Measurements from ENCODE around the gene SLC44A1.
A peak's percentile ranks its signal among the peaks of the same experiment; 100 is the strongest.

Gene SLC44A1

DNA sequence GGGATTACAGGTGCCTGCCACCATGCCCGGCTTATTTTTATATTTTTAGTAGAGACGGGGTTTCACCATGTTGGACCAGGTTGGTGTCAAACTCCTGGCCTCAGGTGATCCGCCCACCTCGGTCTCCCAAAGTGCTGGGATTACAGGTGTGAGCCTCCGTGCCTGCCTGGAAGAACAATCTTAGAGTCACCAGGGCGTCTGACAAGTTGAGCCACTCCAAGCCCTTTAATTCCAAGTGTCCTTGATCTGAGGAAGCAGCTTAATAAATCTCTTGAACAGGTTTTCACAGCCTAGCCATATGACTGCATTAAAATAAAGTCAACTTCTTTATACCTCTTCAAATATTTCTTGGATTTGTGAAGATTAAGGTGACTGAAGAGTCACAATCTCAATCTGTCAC lies 31.5 kb downstream of the SLC44A1 start:
- DNase-seq, result no peak

DNA sequence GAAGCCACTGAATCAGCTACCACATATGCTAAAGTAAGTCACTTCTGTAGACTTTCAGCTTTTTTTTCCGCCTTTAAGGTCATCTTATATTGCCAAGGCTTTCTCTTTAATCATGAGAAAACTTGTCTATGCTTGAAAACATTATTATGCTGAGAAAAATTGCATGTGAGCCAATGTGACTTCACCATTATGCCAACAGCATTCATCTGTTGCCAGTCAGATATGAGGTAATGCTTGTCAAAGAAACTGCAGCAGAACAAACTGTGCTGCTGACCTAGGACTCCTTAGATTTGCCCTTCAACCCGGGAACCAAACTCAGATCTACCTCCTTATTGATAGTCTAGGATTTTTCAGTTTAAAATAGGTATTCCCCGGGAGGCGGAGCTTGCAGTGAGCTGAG lies 34.3 kb downstream of the SLC44A1 start:
- DNase-seq, result no peak

DNA sequence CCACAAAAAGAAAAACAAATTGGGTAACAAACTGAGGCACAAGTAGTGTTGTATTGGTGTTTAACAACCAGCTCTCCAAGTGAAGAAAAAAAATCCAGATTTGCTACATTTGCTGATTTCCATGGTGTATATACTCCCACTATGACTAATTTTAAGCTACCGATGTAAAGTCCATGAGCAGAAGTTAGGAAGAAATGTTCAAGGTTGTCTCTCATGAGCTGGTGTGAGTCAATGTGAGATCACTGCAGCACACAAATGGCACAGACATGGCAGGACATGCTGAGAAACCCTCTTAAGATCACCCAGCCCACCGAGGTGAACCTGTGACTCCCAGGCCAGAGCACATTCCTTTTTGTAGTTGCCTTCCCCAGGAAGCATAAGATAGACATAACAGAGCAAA lies 36.2 kb downstream of the SLC44A1 start:
- no peak for DNase-seq

DNA sequence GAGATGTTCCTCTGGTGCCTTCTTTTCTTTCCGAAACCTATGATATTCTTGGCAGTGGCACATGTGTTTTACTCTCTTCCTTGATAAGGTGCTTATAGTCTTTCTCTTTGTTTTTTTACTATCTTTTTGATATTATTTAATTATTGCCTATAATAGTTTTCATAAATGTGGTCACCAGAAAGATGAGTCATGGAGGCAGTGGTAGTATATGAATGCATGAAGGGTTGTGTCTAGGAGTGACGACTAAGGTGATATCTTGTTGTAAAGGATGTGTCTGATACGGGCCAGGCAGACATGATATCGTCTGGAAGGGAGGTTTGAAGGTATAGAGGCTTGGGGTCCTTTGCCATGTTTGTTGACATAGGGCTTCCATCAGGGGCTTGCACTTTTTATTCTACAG lies 36.8 kb downstream of the SLC44A1 start:
- no peak for DNase-seq

DNA sequence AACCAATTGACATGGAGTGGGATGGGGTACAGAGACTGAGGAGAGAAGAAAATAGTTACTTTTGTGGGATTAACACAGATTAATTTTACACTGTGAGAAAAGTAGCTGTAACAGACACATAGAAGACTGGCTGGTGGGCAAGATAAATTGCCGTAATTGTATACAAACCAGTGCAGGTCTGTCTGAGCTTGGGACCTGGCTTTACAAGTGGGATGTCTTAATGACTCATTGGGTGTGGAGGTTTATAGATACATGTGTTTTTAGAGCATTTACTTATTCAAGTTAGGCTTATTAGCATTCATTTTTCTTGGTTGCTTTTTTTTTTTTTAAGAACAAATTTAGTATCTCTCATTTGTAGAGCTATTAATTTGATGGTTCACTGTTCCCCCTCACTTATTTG lies 37.5 kb downstream of the SLC44A1 start:
- no peak for DNase-seq

DNA sequence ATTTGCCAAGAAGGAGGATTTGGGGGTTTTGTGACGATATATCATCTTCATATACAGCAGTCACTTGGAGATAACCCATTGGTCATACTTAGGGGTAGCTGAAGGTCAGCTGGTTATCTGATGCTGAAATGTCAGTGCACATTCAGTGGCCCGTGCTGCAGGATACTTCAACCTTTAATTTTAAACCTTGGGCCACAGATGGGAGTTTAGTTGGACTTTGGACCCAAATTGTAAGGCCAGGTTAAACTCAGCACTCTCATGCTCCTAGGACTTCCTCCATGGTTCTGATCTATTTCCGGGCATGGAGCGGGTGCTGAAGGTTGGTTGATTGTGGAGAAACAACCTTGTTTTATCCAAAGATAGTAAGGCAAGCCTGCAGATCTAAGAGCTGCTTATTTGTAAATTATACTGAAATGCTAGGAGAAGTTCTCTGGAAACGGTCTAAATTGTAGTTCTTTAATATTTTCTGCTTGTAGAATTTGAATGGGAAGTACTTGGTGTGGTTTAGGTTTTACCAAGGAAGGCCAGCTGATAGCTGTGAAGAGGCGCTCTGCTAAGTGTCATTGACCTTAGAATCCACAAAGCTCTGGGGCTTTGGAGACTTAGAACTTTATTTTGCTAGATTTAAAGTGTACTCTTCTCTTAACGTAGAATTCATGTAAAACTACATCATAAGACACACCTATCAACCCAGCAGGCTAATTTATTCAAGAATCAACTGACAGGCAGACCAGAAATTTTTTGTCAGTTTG lies 38.6 kb downstream of the SLC44A1 start:
- no peak for DNase-seq

DNA sequence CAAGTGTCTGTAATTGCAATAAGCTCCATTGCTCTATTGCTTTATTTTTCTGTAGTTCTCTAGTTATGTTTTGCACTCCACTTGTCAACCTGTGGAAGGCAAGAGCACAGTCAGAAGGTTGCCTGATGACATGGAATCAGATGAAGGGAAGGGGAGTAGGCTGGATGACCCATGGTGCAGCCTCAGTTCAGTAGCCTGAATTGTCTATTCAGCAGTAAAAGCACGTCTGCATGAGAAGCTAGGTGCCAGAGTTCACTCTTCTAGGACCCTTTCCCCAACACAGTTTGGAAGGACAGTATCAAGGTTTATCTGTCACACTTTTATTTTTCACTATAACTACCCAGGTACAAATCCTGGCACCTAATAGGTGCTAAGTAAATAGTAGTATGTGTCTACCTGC lies 39.3 kb downstream of the SLC44A1 start:
- DNase-seq, result no peak

DNA sequence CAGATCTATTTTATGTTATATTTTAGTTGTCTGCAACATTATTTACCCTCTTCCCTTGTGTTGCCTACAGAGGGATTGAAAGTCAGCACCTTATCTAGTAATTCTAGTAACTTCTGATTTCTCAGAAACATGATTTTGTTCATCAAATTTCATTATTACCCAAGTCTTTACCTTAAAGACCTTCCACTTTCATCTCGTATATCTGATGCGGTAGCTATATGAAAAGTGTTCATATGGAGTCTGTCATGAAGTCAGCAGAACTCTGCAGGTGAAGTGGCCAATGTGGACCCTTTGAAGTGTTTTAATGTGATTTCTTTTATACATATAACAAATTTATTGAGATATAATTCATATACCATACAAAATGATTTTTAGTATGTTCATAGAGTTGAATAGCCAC lies 40.0 kb downstream of the SLC44A1 start:
- no peak for DNase-seq

DNA sequence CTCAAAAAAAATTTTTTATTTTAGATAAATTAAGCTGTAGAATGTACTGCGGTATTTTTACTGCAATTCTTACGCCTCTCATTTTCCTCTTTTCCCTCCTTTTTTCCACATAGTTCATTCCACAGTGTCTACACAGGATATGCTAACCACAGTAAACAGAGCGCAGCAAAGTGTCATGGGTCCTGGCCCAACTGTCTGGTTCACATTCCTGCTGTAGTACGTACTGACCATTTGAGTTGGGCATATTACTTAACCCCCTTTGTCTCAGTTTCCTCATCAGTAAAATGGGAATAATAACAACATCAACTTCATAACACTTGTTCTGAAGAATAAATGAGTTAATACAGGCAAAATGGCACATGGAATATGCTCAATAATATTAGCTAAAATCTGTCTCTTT lies 41.6 kb downstream of the SLC44A1 start:
- DNase-seq, result no peak

DNA sequence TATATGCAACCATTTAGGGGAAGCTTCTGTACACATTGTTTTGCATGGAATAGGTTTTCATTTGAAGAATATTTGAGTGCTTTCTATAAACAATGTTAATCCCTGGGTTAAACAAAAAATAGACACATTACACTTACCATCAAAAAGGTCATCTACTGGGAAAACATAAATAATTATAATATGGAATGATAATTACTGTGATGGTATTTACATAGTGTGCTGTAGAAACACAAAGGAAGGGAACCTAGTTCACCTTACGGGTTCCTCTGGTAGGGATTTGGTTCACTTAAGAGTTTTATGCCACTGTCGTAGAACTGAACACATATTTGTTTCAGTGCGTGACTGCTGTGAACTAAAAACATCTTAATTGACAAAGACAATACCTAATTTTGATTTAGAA lies 44.9 kb downstream of the SLC44A1 start:
- DNase-seq, result no peak

DNA sequence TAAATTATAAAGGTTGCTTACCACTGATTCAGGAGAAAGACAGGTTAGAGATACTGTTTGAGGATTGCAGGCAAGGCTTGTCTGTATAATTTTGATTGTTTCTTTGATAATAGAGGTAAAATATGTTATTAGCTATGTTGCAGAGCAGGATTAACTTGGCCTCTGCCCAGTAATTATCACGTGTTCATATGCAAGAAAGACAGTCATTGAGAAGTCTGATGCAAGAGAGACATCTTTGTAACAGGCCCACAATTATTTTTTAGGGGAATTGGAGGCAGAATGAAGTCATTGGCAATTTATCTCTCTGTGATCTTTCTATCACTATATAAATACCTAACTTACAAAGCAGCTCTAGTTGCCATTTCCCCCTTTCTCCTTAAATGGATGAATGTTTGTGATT lies 46.0 kb downstream of the SLC44A1 start:
- DNase-seq, result no peak

DNA sequence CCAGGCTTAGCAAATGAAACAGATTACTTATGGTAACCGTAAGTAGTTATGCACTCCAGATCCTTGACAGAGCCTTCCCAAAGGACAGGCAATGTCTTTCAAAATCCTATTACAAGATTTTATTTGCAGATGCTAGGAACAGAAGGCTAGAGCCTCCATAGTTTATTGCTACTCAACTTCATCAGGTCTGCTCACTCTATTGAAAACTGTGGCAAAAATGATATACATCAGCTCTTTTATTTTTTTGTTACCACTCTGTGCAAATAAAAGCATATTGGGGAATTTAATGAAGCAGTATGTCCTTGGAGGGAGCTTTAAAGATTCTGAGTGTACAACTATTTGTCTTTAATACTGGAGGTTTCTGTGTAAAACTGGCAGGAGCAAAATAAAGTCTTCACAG lies 46.5 kb downstream of the SLC44A1 start:
- no peak for DNase-seq

DNA sequence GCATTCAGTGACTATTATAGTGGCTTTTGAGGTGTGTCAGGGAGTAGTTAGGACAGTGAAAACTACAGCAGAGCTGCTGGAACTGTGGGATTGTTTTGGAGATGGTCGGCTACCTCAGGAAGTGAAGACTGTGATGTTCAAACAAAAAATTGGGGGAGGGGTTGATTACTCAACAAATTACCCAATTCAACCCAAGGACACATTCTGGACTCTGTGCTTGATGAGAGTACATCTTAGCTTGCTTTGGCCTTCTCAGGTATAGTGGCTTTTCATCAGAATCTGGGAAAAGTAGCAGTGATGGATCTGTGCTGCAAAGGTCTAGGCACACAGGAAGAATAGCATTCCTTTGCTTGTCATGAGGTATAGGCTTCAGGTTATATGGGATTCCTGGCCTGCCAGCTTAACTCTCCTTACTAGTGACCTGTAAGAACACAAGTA lies 47.0 kb downstream of the SLC44A1 start:
- DNase-seq, result no peak

DNA sequence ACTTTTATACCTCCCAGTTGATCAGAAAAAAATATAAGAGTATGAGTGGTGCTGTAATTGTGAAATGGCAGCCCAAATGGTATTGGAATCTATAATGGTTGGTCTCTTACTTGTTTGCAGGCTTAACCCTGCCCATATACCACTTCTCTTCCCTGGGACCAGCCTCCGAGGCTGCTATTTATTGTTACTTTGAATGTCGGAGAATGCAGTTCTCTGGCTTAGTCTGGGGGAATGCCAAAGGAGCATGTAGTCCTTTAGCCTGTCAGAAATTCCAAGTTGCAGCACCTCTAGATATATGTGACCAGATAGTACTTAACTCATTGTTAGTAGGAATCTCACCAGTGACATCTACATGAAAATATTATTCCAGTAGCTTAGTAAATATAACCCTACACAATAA lies 47.5 kb downstream of the SLC44A1 start:
- no peak for DNase-seq

DNA sequence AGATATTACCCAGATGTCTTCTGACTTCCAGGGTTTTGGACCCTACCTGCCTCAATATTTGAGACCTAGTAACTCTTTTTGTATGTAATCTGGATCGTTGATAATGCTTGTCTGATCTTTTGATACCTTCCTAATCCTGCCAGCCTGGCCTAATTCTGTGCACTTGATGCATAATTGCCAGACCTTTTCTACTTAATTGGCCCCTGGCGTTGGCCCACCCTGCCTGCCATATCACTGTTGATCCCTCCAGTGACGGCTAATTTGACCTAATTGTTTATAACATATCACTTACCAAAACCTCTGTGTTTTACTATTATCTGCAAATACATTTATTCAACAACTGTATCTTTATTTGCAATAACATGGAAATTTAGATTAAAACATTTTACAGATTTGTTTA lies 49.0 kb downstream of the SLC44A1 start:
- no peak for DNase-seq

DNA sequence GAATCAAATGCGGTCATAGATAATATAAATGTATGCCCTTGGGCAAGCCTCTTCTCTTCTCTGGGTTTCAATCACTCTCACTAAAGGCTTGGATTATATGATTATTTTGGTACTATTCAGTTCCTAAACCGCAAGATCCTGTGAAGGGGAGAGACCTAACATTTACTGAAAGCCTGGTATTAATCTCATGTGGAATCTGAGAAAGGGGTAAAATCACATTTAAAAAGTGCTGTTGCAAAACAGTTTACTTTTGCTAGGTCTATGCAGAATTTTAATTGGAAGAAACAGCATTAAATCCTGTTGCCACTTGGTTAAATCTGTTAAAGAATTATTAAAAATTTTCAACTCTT lies 50.7 kb downstream of the SLC44A1 start:
- no peak for DNase-seq

DNA sequence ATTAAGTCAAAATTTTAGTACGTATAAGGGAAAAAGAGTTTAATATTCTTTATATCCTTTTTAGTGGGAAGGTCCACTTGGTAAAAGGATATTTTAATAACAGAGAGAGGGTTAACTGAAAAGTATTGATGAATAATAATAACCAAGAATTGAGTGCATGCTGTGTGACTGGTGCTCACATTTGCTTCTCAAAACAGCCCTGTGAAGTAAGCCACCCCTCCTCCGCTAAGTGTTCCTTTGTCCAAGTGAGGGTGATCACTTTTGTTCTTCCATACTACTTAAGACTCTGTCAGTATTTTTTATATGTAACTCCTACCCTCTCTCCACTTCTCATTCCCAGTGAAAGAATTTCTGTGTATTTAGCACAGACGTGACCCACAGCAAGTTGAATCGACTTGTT lies 51.5 kb downstream of the SLC44A1 start:
- DNase-seq, result no peak

DNA sequence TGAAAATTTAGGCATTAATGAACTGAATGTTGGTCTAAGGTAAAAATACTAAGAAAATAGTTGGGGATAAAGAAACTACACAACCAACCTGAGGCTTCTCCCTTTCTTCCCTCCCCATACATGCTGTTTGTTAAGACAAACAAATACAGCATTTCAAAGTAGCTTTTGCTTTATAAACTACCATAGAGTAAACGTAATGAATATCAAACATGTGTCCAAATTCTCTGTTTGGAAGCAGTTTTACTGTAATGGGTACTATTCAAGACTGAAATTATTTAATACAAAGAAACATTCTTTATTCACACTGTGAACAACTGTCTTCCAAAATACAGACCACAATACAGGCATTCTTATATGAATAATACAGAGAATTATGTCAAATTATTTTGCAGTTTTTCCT lies 52.0 kb downstream of the SLC44A1 start:
- DNase-seq, result no peak

DNA sequence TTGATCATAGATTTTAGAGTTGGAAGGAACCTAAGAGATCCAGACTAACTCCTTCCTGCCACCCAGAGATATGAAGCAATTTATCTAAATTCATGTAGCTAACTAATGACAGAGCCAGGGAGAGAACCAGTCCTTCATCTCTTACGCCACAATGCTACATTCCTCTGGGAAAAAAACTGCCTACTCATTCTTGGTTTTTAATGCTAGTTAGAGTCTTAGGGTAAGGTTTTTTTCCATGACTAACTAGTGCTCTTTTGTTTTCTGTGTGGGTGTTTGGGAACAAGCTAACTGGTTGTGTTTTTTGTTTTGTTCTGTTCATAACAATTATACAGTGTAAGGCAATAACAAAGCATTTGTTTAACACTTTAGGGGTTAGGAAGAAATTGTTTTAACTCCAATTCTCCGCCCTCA lies 52.4 kb downstream of the SLC44A1 start:
- DNase-seq, result no peak

DNA sequence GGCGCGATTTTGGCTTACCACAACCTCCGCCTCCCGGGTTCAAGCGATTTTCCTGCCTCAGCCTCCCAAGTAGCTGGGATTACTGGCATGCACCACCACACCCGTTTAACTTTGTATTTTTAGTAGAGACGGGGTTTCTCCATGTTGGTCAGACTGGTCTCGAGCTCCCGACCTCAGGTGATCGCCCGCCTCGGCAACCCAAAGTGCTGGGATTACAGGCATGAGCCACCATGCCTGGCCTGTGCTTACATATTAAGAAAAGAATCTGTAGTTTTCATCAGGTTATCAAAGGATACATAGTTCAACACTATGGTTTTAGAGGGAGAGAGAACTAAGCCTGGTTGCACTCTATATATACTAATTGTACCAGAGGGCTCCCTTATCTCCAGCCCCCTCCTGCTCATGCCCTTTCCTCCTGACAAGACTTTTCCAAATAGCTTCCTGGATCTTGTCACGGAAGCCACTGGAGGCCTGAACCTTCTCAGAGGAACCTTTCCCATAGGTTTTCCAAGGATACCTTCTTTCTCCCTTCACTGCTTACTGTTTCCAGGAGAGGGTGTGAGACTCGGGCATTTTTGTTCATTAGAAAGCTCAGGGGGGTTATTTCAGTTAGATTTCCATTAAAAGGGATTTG lies 53.1 kb downstream of the SLC44A1 start:
- no peak for DNase-seq

DNA sequence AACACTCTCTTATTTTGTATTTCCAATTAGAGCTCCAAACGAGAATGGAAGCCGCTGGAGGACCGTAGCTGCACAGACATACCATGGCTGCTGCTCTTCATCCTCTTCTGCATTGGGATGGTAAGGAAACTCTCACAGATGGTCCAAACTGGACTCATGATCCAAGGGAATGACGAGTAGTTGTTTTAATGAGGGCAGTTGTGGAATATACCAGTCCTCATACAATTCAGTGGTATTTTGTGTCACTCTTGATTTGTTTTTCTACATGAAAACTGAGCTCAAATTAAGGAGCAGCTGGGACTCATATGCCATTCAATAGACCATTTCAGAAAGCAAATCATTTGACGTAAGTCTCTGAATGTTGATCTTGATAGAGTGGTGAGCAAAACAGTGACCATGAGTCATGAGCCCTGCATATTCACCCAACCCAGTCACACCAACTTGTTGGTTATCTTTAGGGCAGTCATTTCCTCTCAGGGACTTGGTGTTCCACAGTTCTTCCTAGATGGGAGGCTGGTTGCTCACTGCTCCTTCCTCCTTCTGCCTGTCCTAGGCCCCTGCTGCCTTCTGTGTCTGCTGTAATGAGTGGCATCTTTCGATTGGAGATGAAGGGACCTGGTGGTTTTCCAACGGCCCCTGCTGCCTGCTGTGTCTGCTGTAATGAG lies 54.9 kb downstream of the SLC44A1 start:
- DNase-seq, result peak in 1 of 2 donors; percentile 39

DNA sequence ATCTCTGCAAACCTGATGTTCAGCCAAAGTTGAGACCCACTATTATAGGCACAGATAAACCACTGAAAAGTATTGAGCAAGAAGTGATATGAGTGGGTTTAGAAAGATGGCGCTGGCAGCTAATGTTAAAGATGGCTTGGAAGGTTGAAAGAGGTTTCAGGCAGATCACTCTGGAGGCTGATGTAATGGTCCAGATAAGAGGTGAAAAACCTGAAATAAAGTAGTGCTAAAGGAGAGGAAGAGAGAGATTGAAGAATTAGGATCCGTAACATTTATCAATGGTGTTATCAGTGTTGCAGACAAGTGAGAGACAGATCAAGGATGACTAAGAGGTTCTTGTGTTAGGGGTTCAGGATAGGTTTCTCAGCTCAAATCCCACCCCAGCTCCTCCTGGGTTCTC lies 58.3 kb downstream of the SLC44A1 start:
- DNase-seq, result no peak

DNA sequence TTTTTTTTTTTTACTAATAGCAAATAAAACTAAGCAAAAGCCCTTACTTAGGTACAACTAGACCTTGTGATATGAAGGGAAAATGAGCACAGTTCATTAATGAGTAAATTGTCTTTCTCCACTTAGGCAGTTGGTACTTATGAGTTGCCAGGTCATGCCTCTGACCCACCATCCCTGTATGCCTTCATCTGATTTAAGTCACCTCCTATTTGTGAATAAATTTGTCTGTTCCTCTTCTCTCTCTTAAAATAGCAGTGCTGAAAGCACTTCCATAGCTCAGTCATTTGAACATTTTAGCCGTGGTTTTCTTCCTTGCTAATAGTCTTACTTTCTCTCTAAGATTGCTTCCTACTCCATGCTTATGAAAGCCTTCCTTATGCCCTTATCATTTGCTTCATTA lies 61.4 kb downstream of the SLC44A1 start:
- no peak for DNase-seq

DNA sequence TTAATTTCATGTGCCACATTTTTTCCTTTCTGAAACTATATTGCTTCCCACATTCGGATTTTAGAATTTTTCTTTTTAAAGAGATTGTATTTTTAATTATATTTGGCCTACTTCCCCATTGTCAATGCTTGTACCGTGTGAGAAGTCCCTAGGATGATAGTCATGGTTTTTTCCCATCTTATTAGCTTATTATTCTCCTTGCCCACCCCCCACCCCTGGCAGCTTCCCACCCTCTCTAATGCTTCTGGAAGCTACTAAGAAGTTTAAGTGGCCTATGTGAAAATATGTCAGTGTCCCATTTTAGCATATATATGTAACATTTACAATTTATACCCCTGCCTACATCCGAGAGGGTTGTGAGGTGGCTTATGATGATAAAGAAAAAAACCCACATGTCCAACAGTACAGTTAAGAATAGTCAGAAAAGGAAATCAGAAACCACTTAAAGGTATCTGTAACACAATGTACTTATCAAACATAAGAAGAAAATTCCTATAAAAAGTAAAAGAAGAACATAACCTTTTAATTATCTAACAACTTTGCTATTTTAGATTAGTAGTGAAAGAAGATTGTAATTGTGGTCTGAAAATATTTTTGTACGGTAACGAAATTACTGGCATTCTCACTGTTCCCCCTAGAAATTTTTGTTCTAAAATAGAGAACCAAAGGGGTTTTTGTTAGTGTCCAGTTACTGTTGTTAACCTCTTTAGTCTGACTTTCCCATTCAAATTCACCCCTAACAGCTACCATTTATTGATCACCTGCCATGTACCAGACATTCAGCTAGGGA lies 62.1 kb downstream of the SLC44A1 start:
- DNase-seq, result no peak
